GM12872 (cell line): ENCODE results near the gene MAPK14.

Experiments used
- TF ChIP-seq, protein P1 (sequence below): IDR thresholded peaks from 3 replicates; pipeline ENCODE4 v1.5.1; 2011; ENCODE audit warnings: low read depth, mild to moderate bottlenecking, low read length, moderate library complexity; ENCODE audit not compliant: insufficient read depth

MAPK14 gene

GRCh38 chr6:36054415-36054814 lies 26.8 kb downstream of the MAPK14 start:
- TF ChIP-seq, protein P1, sequence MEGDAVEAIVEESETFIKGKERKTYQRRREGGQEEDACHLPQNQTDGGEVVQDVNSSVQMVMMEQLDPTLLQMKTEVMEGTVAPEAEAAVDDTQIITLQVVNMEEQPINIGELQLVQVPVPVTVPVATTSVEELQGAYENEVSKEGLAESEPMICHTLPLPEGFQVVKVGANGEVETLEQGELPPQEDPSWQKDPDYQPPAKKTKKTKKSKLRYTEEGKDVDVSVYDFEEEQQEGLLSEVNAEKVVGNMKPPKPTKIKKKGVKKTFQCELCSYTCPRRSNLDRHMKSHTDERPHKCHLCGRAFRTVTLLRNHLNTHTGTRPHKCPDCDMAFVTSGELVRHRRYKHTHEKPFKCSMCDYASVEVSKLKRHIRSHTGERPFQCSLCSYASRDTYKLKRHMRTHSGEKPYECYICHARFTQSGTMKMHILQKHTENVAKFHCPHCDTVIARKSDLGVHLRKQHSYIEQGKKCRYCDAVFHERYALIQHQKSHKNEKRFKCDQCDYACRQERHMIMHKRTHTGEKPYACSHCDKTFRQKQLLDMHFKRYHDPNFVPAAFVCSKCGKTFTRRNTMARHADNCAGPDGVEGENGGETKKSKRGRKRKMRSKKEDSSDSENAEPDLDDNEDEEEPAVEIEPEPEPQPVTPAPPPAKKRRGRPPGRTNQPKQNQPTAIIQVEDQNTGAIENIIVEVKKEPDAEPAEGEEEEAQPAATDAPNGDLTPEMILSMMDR: no peak

DNA sequence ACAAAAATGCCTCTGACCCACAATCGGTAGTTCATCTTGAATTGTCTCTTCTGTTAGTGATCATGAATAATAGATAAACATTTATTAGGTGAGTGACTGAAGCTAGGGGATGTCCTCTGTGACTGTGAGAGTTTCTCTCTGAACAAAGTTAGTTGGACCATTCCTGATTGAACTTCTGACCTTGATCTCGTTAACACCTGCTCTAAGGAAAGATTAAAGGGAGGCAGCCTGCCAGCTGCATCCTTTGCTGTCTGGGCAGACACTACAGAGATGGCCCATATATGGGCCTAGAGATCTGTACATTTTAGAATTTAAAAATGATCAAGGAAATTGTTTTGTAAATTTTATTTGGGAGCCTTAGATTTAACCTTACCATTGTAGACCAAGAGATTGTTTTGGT lies 27.3 kb downstream of the MAPK14 start:
- TF ChIP-seq, protein P1: no peak

GRCh38 chr6:36056178-36056577 lies 28.6 kb downstream of the MAPK14 start:
- TF ChIP-seq, protein P1: no peak

GRCh38 chr6:36061236-36061635 lies 33.6 kb downstream of the MAPK14 start:
- TF ChIP-seq, protein P1: no peak

DNA sequence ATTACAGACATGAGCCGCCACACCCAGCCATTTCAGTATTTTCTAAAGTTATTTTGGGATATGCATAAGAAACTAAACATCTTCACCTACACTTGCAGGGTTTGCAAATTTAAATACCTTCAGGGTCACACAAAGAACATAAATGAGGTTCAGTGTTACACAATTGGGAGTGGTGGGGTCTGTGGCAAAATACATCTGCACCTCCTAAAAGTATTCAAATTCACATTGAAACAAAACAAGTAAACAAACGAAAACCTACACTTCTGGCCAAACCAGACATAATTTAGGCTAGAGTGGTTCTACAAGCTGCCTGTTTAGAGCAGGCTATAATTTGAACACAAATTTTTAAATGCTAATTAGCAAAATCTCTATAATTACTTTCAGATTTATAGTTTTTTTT lies 34.6 kb downstream of the MAPK14 start:
- TF ChIP-seq, protein P1: no peak

GRCh38 chr6:36063318-36064060 lies 35.9 kb downstream of the MAPK14 start:
- TF ChIP-seq, protein P1: no peak

GRCh38 chr6:36064770-36065396 lies 37.3 kb downstream of the MAPK14 start:
- TF ChIP-seq, protein P1: no peak
